ENCODE results near the gene PCDHGA9. TPM values are rescaled to one million over a fixed set of nuclear protein-coding genes. Genes with fewer than 3 reads are reported as not detected.
"Not testable (repeated sequence)": the region's sequence is repeated elsewhere in the genome, so short reads cannot be mapped to it uniquely, and the experiment has no call there.

PCDHGA9 gene
- total RNA-seq, 3 donors from 2014 or later = 2.6 to 6.7 (median 3.2) TPM

DNA sequence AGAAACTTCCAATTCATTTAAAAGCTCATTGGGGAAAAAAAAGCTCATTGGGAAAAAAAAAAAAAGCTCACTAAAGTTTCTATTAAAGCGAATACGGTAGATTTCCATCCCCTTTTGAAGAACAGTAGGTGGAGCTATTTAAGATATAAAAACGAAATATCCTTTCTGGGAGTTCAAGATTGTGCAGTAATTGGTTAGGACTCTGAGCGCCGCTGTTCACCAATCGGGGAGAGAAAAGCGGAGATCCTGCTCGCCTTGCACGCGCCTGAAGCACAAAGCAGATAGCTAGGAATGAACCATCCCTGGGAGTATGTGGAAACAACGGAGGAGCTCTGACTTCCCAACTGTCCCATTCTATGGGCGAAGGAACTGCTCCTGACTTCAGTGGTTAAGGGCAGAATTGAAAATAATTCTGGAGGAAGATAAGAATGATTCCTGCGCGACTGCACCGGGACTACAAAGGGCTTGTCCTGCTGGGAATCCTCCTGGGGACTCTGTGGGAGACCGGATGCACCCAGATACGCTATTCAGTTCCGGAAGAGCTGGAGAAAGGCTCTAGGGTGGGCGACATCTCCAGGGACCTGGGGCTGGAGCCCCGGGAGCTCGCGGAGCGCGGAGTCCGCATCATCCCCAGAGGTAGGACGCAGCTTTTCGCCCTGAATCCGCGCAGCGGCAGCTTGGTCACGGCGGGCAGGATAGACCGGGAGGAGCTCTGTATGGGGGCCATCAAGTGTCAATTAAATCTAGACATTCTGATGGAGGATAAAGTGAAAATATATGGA is 27.9 kb downstream of the PCDHGA9 start, which contains the start of gene PCDHGA12:
PCDHGA12 (plus strand) TSS at position 176 of the 782 bp plus-strand sequence; CDS start at position 429, 253 bp downstream.
- H3K36me3 ChIP-seq (ENCODE audit: low read depth) = no peaks in the 10 kb centered on the region
- H3K4me3 ChIP-seq = no peak within 1 kb of the TSS
- intact Hi-C loops (cut with DNase I, micrococcal nuclease) = no loop called here
- H3K9me3 ChIP-seq = peaks cover 93% of the 10 kb centered on the region
- no peak for DNase-seq
- peak; percentile 32 for ATAC-seq
- no peak for TF ChIP-seq CTCF (IDR thresholded peaks at IDR 0.05)
- H3K4me1 ChIP-seq (ENCODE audit: low read depth) = no peaks in the 10 kb centered on the region

DNA sequence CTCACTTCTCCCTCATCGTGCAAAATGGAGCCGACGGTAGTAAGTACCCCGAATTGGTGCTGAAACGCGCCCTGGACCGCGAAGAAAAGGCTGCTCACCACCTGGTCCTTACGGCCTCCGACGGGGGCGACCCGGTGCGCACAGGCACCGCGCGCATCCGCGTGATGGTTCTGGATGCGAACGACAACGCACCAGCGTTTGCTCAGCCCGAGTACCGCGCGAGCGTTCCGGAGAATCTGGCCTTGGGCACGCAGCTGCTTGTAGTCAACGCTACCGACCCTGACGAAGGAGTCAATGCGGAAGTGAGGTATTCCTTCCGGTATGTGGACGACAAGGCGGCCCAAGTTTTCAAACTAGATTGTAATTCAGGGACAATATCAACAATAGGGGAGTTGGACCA is 28.7 kb downstream of the PCDHGA9 start:
- no peak for TF ChIP-seq CTCF (IDR thresholded peaks at IDR 0.05)
- Histone ChIP-seq H3K9me3 (peaks cover 92% of the 10 kb centered on the region), H3K4me1 (ENCODE audit: low read depth) (no peaks in the 10 kb centered on the region), H3K36me3 (ENCODE audit: low read depth) (no peaks in the 10 kb centered on the region), H3K4me3 (no peak overlapping the region)
- intact Hi-C loops (cut with DNase I, micrococcal nuclease) = no loop called here
- ATAC-seq (no peak), DNase-seq (no peak)

- H3K4me1 ChIP-seq (ENCODE audit: low read depth); H3K36me3 ChIP-seq (ENCODE audit: low read depth); intact Hi-C loops (cut with DNase I, micrococcal nuclease); H3K4me3 ChIP-seq; ATAC-seq; DNase-seq: not testable (repeated sequence)
- peaks cover 92% of the 10 kb centered on the region for H3K9me3 ChIP-seq
Observed at GRCh38 chr5:141432308-141432707, 29.7 kb downstream of the PCDHGA9 start.

- DNase-seq; ATAC-seq; H3K4me3 ChIP-seq; H3K36me3 ChIP-seq (ENCODE audit: low read depth); H3K4me1 ChIP-seq (ENCODE audit: low read depth); intact Hi-C loops (cut with DNase I, micrococcal nuclease): not testable (repeated sequence)
- peaks cover 92% of the 10 kb centered on the region for H3K9me3 ChIP-seq
Observed at GRCh38 chr5:141432726-141433125, 30.1 kb downstream of the PCDHGA9 start.

DNA sequence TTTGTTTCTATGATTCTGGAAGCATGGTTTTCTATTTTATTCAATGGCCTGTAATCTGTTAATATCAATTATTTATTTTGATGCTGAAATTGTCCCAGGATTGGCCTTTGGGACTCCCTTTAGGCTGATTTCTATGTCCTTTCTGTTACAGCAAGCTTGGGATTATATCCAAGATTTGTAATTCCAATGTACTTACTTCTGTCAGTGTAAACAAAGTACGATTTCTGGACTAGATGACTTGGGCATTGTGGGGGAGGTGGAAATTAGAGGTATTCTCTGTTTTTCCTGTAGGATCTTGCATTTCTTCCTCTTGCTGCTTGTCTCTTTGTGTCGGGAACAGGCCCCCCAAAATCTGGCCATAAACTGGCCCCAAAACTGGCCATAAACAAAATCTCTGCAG is 31.4 kb downstream of the PCDHGA9 start:
- ATAC-seq (no peak), DNase-seq (no peak)
- intact Hi-C loops (cut with DNase I, micrococcal nuclease) = no loop called here
- no peak overlapping the region for H3K4me3 ChIP-seq
- no peaks in the 10 kb centered on the region for H3K4me1 ChIP-seq (ENCODE audit: low read depth)
- no peak for TF ChIP-seq CTCF (IDR thresholded peaks at IDR 0.05)
- peaks cover 86% of the 10 kb centered on the region for H3K9me3 ChIP-seq
- no peaks in the 10 kb centered on the region for H3K36me3 ChIP-seq (ENCODE audit: low read depth)

GRCh38 chr5:141437221-141437620 is 34.6 kb downstream of the PCDHGA9 start:
- intact Hi-C loops (cut with DNase I, micrococcal nuclease) = no loop called here
- H3K36me3 ChIP-seq (ENCODE audit: low read depth) = no peaks in the 10 kb centered on the region
- no peak for DNase-seq
- H3K9me3 ChIP-seq = peaks cover 86% of the 10 kb centered on the region
- no peak for TF ChIP-seq CTCF (IDR thresholded peaks at IDR 0.05)
- no peak for ATAC-seq
- no peaks in the 10 kb centered on the region for H3K4me1 ChIP-seq (ENCODE audit: low read depth)
- no peak overlapping the region for H3K4me3 ChIP-seq
